Skeletal muscle satellite cell (primary cell): ENCODE data around the gene MT1B.

Experiments used
- H3K27me3 ChIP-seq: 2 replicates; pipeline ENCODE4 v1.7.0; 2013; ENCODE audit warnings: low read length; ENCODE audit not compliant: control insufficient read depth, insufficient read depth
- H3K36me3 ChIP-seq: 2 replicates; pipeline ENCODE4 v1.7.0; 2013; ENCODE audit warnings: mild to moderate bottlenecking, control low read depth, low read length; ENCODE audit not compliant: insufficient read depth
- H3K4me1 ChIP-seq: 2 replicates; pipeline ENCODE4 v1.7.0; 2013; ENCODE audit warnings: low read length; ENCODE audit not compliant: control insufficient read depth, insufficient read depth
- H3K4me2 ChIP-seq: 2 replicates; pipeline ENCODE4 v1.7.0; 2013; ENCODE audit warnings: mild to moderate bottlenecking, low read length
- H3K4me3 ChIP-seq: 2 replicates; pipeline ENCODE4 v1.7.0; 2013; ENCODE audit warnings: low read length
- H3K9ac ChIP-seq: 2 replicates; pipeline ENCODE4 v1.7.0; 2013; ENCODE audit warnings: mild to moderate bottlenecking, low read depth, low read length, moderate library complexity
- H3K9me3 ChIP-seq: replicated peaks from 2 replicates; pipeline ENCODE4 v1.7.0; 2013; ENCODE audit warnings: mild to moderate bottlenecking, control low read depth, low read length

The MT1B gene

DNA sequence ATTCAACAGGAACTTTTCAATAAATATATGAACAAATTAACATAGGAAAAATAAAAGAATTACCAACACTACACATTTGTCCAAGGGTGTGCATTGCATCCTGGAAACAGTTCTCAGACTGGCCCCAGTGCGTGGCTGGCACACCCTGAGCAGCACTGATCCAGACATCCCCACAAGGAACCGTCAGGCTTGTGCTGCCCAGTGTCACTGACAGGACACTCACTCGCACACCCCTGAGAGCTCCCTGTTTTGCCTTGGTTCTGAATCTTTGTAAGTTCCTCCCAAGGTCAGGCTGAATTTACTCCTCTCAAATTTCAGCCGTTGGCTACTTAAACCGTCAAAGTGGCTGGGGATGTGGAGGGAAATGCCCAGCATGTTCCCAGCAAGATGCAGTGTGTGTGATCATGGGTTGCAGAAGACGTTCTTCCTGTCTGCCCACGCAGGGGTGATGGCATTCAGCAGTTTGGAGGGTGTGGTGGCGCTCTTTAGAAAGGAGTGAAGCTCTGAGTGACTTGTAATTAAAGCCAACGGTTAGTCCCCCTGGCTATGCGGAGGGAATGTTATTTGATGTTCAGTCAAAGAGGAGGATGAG lies 41.6 kb upstream of the MT1B start:
- H3K4me1 ChIP-seq, result peaks cover 75% of the 10 kb centered on the region
- peak overlapping the region; percentile 80 for H3K4me3 ChIP-seq
- H3K9ac ChIP-seq, result peak overlapping the region; percentile 90
- H3K36me3 ChIP-seq, result no peaks in the 10 kb centered on the region
- H3K9me3 ChIP-seq, result no peaks in the 10 kb centered on the region
- H3K4me2 ChIP-seq, result peak overlapping the region; percentile 86
- H3K27me3 ChIP-seq, result no peaks in the 10 kb centered on the region

DNA sequence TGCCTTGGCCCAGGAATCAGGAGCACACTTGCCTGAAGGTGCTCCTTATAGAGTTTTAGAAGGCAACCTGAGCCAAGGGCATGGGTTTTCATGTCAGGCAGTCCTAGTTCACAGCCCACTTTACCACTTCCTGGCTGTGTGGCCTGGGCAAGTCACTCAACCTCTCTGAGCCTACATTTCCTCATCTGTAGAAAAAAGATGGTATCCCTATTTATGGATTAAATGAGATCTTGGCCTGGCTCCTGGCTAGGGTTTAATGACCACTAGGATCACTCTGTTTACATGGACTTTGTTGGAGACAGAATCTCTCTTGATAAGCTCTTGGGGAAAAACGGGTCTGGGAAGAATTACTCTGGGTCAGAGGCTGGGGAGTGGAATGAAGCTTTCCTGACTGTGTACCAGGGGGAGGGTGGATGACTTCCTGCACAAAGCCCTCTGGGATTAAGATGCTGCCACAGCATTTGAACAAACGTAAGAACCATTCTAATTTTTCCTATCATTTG lies 41.0 kb upstream of the MT1B start:
- Histone ChIP-seq H3K4me3 (peak overlapping the region; percentile 80), H3K4me1 (peaks cover 71% of the 10 kb centered on the region), H3K9me3 (no peaks in the 10 kb centered on the region), H3K36me3 (no peaks in the 10 kb centered on the region), H3K9ac (peak overlapping the region; percentile 90), H3K4me2 (peak overlapping the region; percentile 86), H3K27me3 (no peaks in the 10 kb centered on the region)

DNA sequence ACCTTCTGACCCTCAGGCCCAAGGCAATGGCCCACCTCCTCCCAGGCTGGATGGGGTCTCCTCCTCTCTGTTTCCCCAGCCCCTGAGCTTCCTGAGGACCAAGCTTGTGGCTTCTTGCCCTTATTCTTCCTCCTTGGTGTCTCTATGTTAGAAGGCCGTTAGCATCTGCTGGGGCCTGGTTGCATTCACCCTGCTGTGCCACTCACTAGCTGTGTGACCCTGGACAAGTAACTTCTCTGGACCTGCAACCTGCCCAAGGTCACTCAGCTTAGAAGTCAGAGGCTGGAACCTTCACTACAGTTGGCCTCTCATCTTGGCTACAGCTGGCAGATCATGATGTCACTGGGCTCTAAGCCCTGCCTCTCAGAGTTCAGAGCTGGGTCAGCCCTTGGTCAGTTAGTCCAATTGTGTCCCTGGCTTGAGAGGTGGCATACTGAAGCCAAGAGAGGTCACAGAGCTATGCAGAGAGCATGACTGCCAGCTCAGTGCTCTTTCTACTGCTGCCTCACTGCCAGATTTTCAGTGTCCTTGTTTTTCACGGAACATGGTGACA lies 40.3 kb upstream of the MT1B start:
- no peaks in the 10 kb centered on the region for H3K9me3 ChIP-seq
- H3K27me3 ChIP-seq, result no peaks in the 10 kb centered on the region
- H3K36me3 ChIP-seq, result no peaks in the 10 kb centered on the region
- H3K9ac ChIP-seq, result peak overlapping the region; percentile 90
- H3K4me3 ChIP-seq, result peak overlapping the region; percentile 80
- H3K4me2 ChIP-seq, result peak overlapping the region; percentile 86
- peaks cover 65% of the 10 kb centered on the region for H3K4me1 ChIP-seq

DNA sequence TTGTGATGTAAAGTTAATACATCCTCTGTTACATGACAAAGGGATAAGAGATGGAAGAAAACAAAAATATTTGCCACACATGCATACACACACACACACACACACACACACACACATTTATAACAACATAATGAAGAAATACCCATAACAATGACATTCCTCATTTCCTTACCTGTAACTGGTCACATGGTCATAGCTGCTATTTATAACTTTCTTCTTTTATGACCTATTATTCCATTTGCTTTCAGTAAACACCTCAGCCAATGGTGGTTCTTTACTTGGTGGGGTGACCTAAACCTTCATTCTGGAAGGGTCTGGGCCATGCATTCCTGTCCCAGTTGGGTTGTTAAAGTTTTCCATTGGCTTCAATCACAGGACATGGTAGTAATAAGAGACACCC lies 38.0 kb upstream of the MT1B start:
- peak overlapping the region; percentile 31 for H3K9ac ChIP-seq
- H3K4me3 ChIP-seq, result peak overlapping the region; percentile 27
- H3K4me2 ChIP-seq, result peak overlapping the region; percentile 46
- H3K9me3 ChIP-seq, result no peaks in the 10 kb centered on the region
- H3K36me3 ChIP-seq, result no peaks in the 10 kb centered on the region
- H3K4me1 ChIP-seq, result peaks cover 73% of the 10 kb centered on the region
- no peaks in the 10 kb centered on the region for H3K27me3 ChIP-seq

DNA sequence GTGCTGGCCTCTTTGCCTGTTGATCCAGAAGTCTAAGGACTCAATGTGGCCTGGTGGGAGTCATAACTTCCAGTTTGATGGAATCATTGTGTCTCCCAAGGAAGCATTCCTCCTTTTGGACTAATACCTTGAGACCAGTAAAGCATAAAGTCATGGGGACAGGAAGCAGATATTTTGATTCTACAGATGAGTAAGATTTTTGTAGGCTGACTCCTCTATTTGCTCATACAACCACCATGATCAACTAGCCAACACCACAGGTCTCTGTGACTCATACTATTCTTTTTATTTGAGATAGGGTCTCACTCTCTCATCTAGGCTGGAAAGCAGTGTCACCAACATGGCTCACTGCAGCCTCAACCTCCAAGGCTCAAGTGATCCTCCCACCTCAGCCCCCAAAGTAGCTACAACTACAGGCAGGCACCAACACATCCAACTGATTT lies 37.1 kb upstream of the MT1B start:
- Histone ChIP-seq H3K9ac (peak overlapping the region; percentile 31), H3K36me3 (no peaks in the 10 kb centered on the region), H3K4me3 (no peak overlapping the region), H3K27me3 (no peaks in the 10 kb centered on the region), H3K4me1 (peaks cover 76% of the 10 kb centered on the region), H3K9me3 (no peaks in the 10 kb centered on the region), H3K4me2 (peak overlapping the region; percentile 39)

DNA sequence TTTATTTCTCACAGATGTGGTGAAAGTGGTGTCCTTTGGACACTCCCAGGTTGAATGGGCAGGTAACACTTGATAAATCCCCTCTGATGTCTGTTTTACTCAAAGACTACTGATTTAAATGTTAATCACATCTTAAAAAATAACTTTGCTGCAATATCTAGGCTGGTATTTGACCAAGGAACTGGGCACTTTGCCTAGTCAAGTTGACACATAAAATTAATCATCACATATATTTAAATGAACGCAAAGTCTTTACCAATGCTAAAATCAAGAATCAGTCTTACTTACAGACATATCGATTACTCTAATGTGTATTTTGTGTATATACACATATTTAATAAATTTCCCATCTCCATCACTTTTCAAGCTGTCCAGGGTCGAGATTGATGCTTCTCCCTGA lies 36.3 kb upstream of the MT1B start:
- Histone ChIP-seq H3K4me1 (peaks cover 76% of the 10 kb centered on the region), H3K36me3 (no peaks in the 10 kb centered on the region), H3K9ac (no peak overlapping the region), H3K9me3 (no peaks in the 10 kb centered on the region), H3K4me3 (no peak overlapping the region), H3K4me2 (peak overlapping the region; percentile 35), H3K27me3 (no peaks in the 10 kb centered on the region)

DNA sequence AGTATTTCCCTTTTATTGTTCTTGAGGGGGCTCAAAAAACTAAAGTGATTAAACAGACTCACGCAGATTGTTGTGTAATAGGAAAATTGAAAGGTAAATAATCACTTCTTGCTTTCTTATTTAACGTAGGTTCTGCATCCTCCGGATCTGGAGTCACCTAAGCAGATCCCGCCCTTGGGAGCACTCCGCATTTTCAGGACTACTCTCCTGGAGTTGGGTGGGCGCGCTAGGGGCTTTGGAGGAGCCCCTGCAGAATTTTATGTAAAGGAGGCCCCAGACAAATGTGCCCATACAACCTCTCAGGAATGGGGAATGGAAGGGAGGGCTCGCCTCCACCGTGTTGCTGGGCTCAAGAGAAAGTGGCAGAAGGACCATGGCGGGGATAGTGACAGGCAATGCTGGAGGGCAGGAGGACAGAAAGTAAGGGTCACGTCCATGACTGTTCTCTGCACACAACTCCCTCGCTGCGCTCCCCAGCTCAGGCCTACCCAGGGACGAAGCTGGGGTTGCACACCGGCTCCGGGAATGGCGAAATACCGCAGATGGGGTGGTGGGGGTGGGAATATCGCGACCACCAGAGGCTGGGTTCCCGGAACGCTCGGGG lies 35.0 kb upstream of the MT1B start:
- no peaks in the 10 kb centered on the region for H3K27me3 ChIP-seq
- peaks cover 63% of the 10 kb centered on the region for H3K4me1 ChIP-seq
- peak overlapping the region; percentile 98 for H3K4me2 ChIP-seq
- no peaks in the 10 kb centered on the region for H3K36me3 ChIP-seq
- peak overlapping the region; percentile 77 for H3K4me3 ChIP-seq
- H3K9ac ChIP-seq, result peak overlapping the region; percentile 81
- H3K9me3 ChIP-seq, result no peaks in the 10 kb centered on the region

DNA sequence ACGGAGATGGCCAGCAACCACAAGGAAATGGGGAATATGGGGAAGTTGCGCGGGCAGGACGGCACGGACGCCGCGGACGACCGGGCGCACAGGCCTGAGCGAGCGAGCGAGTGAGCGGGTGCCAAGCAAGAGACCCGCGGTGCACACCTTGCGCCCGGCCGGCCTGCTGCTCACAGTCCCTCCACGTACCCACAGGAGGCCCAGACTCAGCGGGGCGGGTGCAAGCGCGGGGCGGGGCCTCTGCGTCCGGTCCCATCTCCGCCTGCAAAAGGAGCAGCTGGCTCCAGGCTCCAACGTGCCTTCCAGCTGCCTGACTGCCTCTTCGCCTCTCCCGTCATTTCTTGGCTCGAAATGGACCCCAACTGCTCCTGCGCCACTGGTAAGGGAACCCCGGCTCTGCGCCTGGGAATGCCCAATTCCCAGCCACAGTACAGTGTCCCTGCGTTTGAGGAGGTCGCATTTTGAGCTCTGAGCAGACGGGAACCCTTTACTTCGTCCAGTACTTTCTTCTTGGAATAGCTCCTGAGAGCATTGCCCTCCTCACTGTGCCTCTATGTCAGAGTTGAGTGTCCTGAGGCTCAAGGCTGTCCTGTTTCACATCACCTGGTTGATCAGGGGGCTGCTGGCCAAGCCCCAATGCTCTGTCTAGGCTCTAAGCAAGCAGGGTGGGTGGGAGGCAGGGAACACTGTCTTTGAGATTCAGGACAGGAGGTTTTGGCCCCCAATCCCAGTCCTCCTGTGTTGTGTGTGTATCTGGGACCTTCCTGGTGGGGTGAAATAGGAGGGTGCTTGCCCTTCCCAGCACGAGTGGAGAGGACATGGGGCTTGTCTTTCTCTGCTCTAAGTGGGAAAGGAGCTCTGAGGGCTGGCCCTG lies 34.2 kb upstream of the MT1B start:
- H3K4me2 ChIP-seq, result peak overlapping the region; percentile 98
- H3K27me3 ChIP-seq, result no peaks in the 10 kb centered on the region
- H3K4me1 ChIP-seq, result peaks cover 55% of the 10 kb centered on the region
- peak overlapping the region; percentile 77 for H3K4me3 ChIP-seq
- H3K9ac ChIP-seq, result peak overlapping the region; percentile 81
- H3K9me3 ChIP-seq, result no peaks in the 10 kb centered on the region
- no peaks in the 10 kb centered on the region for H3K36me3 ChIP-seq

DNA sequence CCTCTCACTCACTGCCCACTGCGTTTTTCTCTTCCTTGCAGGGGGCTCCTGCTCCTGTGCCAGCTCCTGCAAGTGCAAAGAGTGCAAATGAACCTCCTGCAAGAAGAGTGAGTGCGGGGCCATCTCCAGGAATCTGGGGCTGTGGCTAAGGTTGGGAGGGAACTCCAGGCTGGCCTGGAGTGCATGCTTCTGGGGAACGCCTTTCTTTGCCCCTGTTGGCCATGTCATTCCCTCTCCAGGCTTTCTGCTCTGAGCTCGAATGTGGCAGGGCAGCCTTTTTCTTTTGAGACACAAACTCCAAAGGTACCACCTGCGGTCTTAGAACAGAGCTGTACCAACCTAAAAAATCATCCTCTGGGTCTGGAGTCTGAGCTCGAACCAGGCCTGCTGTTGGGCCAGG lies 33.5 kb upstream of the MT1B start:
- peak overlapping the region; percentile 98 for H3K4me2 ChIP-seq

DNA sequence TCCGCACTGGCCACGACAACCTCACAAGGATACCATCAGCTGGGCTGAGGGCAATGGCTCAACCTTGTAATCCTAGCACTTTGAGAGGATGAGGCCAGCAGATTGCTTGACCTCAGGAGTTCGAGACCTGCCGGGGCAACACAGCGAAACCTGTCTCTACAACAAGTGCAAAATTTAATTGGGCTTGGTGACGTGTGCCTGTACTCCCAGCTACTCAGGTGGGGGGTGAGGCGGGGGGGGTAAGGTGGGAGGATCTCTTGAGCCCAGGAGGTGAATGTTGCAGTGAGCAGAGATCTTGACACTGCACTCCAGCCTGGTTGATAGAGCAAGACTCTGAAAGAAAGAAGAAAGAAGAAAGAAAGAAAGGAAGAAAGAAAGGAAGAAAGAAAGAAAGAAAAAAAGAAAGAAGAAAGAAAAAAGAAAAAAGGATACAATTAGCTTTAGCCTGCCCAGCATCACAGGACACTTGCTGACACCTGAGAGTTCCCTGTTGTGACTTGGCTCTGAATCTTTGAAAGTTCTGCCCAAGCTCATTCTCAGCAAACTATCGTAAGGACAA lies 31.3 kb upstream of the MT1B start:
- Histone ChIP-seq H3K9me3 (no peaks in the 10 kb centered on the region), H3K4me3 (no peak overlapping the region), H3K27me3 (no peaks in the 10 kb centered on the region), H3K9ac (no peak overlapping the region), H3K4me2 (no peak overlapping the region), H3K4me1 (peaks cover 34% of the 10 kb centered on the region), H3K36me3 (no peaks in the 10 kb centered on the region)

More for the DNA sequence above, 33.5 kb upstream of the MT1B start:
- Histone ChIP-seq H3K36me3 (no peaks in the 10 kb centered on the region), H3K9ac (peak overlapping the region; percentile 81), H3K4me3 (peak overlapping the region; percentile 77), H3K9me3 (no peaks in the 10 kb centered on the region), H3K27me3 (no peaks in the 10 kb centered on the region), H3K4me1 (peaks cover 49% of the 10 kb centered on the region)
